CD14-positive monocyte (primary cell): Measurements from ENCODE around the gene ADRM1. TPM values are rescaled to one million over a fixed set of nuclear protein-coding genes. Genes with fewer than 3 reads are reported as not detected.

Experiments
- DNase-seq, 3 donors: peaks; one replicate each; pipeline ENCODE4 v3.0.0-alpha.2; 2011 to 2022
- H2AFZ ChIP-seq: 2 replicates; pipeline ENCODE4 v1.6.0; 2012; ENCODE audit warnings: mild to moderate bottlenecking, low read depth, low read length, inconsistent platforms; ENCODE audit not compliant: insufficient read depth, poor library complexity, severe bottlenecking
- H3K27ac ChIP-seq, 2 donors: 1 replicate in 1 of 2; 2 replicates in 1 of 2; pipeline ENCODE4 v1.5.1; 2012 to 2013; ENCODE audit warnings: low read length in 2 of 2, control low read depth in 1 of 2, inconsistent platforms in 1 of 2, low read depth in 1 of 2, mild to moderate bottlenecking in 1 of 2
- H3K27me3 ChIP-seq, 2 donors: one replicate each; pipeline versions ENCODE4 v1.6.0 to v1.6.1; 2011 to 2013; ENCODE audit warnings: low read length in 2 of 2; ENCODE audit not compliant: control insufficient read depth in 2 of 2, insufficient read depth in 2 of 2
- H3K36me3 ChIP-seq, 2 donors: replicated peaks in 1 of 2; 1 replicate in 1 of 2; 2 replicates in 1 of 2; pipeline versions ENCODE4 v1.5.1 to v1.6.1; 2012 to 2013; ENCODE audit warnings: low read length in 2 of 2, control low read depth in 1 of 2, inconsistent platforms in 1 of 2, mild to moderate bottlenecking in 1 of 2; ENCODE audit not compliant: insufficient read depth in 2 of 2, control insufficient read depth in 1 of 2
- H3K4me1 ChIP-seq, 2 donors: 1 replicate in 1 of 2; 2 replicates in 1 of 2; pipeline versions ENCODE4 v1.5.1 to v1.6.1; 2012 to 2013; ENCODE audit warnings: low read length in 2 of 2, control low read depth in 1 of 2, inconsistent platforms in 1 of 2, mild to moderate bottlenecking in 1 of 2, moderate library complexity in 1 of 2; ENCODE audit not compliant: insufficient read depth in 2 of 2, control insufficient read depth in 1 of 2
- H3K4me2 ChIP-seq: replicated peaks from 2 replicates; pipeline ENCODE3; 2012; ENCODE audit warnings: low read length, moderate library complexity, mild to moderate bottlenecking; ENCODE audit not compliant: poor library complexity, severe bottlenecking; ENCODE audit errors: extremely low read depth
- H3K4me3 ChIP-seq, 3 experiments: fragments of 200-600 bp in 1 of 3; sonication (generic) in 1 of 3; replicated peaks in 1 of 3; 1 replicate in 2 of 3; 2 replicates in 1 of 3; pipeline ENCODE4 v1.5.1; 2011 to 2013; ENCODE audit warnings: low read length in 3 of 3, mild to moderate bottlenecking in 3 of 3, control low read depth in 2 of 3, low read depth in 2 of 3, inconsistent platforms in 1 of 3, moderate library complexity in 1 of 3
- H3K79me2 ChIP-seq: 2 replicates; pipeline ENCODE4 v1.6.0; 2012; ENCODE audit warnings: mild to moderate bottlenecking, control low read depth, inconsistent platforms, low read length, moderate library complexity; ENCODE audit not compliant: insufficient read depth
- H3K9ac ChIP-seq: 2 replicates; pipeline ENCODE4 v1.6.0; 2017; ENCODE audit warnings: low read length, mild to moderate bottlenecking; ENCODE audit not compliant: insufficient read depth, poor library complexity, severe bottlenecking
- H3K9me3 ChIP-seq, 2 donors: replicated peaks in 1 of 2; 1 replicate in 1 of 2; 2 replicates in 1 of 2; pipeline versions ENCODE4 v1.5.1 to v1.6.1; 2012 to 2013; ENCODE audit warnings: low read length in 2 of 2, control low read depth in 1 of 2; ENCODE audit not compliant: control insufficient read depth in 1 of 2, insufficient read depth in 1 of 2
- H4K20me1 ChIP-seq: 2 replicates; pipeline ENCODE4 v1.6.0; 2012; ENCODE audit warnings: mild to moderate bottlenecking, low read length, control low read depth, moderate library complexity; ENCODE audit not compliant: insufficient read depth
- H3K27ac Mint-ChIP-seq, 7 donors: one replicate each; pipeline ENCODE4 v1.8.0; 2020; ENCODE audit warnings: mild to moderate bottlenecking in 7 of 7, mixed read lengths in 7 of 7, moderate library complexity in 6 of 7, inconsistent platforms in 2 of 7
- H3K27me3 Mint-ChIP-seq, 3 donors: one replicate each; pipeline ENCODE4 v1.8.0; 2021 to 2022; ENCODE audit warnings: low read depth in 3 of 3, mild to moderate bottlenecking in 3 of 3, mixed read lengths in 3 of 3, moderate library complexity in 3 of 3, inconsistent platforms in 1 of 3
- H3K36me3 Mint-ChIP-seq, 2 donors: one replicate each; pipeline ENCODE4 v1.8.0; 2020; ENCODE audit warnings: mixed read lengths in 2 of 2, inconsistent platforms in 1 of 2, mild to moderate bottlenecking in 1 of 2
- H3K4me1 Mint-ChIP-seq: one replicate; pipeline ENCODE4 v1.8.0; 2020; ENCODE audit warnings: mild to moderate bottlenecking, mixed read lengths
- H3K4me3 Mint-ChIP-seq, 2 donors: one replicate each; pipeline ENCODE4 v1.8.0; 2020; ENCODE audit warnings: mild to moderate bottlenecking in 2 of 2, mixed read lengths in 2 of 2, moderate library complexity in 1 of 2
- H3K9me3 Mint-ChIP-seq, 7 donors: one replicate each; pipeline ENCODE4 v1.8.0; 2020 to 2022; ENCODE audit warnings: mixed read lengths in 7 of 7, mild to moderate bottlenecking in 6 of 7, moderate library complexity in 6 of 7, inconsistent platforms in 2 of 7
- WGBS: methylation state at CpG from one replicate; pipeline ENCODE4 v1.1.5; 2013; ENCODE audit warnings: missing lambda C conversion rate; ENCODE audit not compliant: insufficient coverage; 5-methylcytosine and 5-hydroxymethylcytosine counted together
- intact Hi-C, 2 donors: fragments of 100-400 bp; cut with micrococcal nuclease; formaldehyde crosslinking; loops; one replicate each; pipeline versions ENCODE4 v1.15.0 to v1.15.1; 2023
- polyA plus RNA-seq, 3 donors: library from polyadenylated mRNA; depleted of rRNA in 1 of 3; unstranded in 2 of 3; stranded (reverse) in 1 of 3; fragments of 300-500 nt in 2 of 3; fragments of >200 nt in 1 of 3; fragmentation: Illumina TruSeq in 2 of 3; gene quantifications; 1 replicate in 2 of 3; 2 replicates in 1 of 3; pipeline ENCODE4 v1.2.3, GENCODE V29; 2012 to 2021
- TF ChIP-seq, protein P1 (sequence below): fragments of 200-600 bp; IDR thresholded peaks from one replicate; pipeline ENCODE4 v1.8.0; 2022; ENCODE audit warnings: antibody characterized with exemption, mild to moderate bottlenecking

Gene ADRM1
- polyA plus RNA-seq, 3 donors = 63.3 to 81.5 (median 72.5) TPM

DNA sequence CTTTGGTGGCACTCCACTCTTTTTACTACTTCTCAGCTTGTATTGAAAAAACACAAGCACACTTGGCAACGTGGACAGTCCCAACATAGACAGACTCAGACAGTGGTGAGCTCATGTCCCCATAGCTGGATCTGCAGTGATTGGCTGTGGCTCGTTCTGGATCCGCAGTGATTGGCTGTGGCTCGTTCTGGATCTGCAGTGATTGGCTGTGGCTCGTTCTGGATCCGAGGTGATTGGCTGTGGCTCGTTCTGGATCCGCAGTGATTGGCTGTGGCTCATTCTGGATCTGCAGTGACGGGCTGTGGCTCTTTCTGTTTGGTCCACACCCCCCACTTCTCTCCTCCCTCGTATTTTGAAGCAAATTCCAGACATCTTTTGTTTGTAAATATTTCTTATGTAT, 36.5 kb upstream of the ADRM1 start:
- Histone ChIP-seq H3K27ac (no peak overlapping the region), H2AFZ (no peak overlapping the region), H3K4me2 (no peak overlapping the region), H3K4me3 (no peak overlapping the region), H3K27me3 (no peaks in the 10 kb centered on the region), H3K9ac (no peak overlapping the region), H4K20me1 (peaks cover 26% of the 10 kb centered on the region), H3K79me2 (no peaks in the 10 kb centered on the region), H3K9me3 (peaks cover 0 to 2% of the 10 kb centered on the region in 2 donors), H3K4me1 (no peaks in the 10 kb centered on the region), H3K36me3 (peaks cover 77 to 89% of the 10 kb centered on the region in 2 donors)
- intact Hi-C loops = no loop called here
- H3K36me3 Mint-ChIP-seq = peaks cover 64 to 85% of the 10 kb centered on the region in 2 donors
- peak in 1 of 3 donors; percentile 14 for DNase-seq
- WGBS = 100% methylated on average over 8 of the region's 10 CpGs
- H3K4me3 Mint-ChIP-seq = no peak overlapping the region
- H3K27ac Mint-ChIP-seq = no peak overlapping the region
- peaks cover 0 to 1% (median 0%) of the 10 kb centered on the region in 3 donors for H3K27me3 Mint-ChIP-seq
- TF ChIP-seq, protein P1, sequence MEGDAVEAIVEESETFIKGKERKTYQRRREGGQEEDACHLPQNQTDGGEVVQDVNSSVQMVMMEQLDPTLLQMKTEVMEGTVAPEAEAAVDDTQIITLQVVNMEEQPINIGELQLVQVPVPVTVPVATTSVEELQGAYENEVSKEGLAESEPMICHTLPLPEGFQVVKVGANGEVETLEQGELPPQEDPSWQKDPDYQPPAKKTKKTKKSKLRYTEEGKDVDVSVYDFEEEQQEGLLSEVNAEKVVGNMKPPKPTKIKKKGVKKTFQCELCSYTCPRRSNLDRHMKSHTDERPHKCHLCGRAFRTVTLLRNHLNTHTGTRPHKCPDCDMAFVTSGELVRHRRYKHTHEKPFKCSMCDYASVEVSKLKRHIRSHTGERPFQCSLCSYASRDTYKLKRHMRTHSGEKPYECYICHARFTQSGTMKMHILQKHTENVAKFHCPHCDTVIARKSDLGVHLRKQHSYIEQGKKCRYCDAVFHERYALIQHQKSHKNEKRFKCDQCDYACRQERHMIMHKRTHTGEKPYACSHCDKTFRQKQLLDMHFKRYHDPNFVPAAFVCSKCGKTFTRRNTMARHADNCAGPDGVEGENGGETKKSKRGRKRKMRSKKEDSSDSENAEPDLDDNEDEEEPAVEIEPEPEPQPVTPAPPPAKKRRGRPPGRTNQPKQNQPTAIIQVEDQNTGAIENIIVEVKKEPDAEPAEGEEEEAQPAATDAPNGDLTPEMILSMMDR = no peak
- no peaks in the 10 kb centered on the region for H3K4me1 Mint-ChIP-seq
- peaks cover 0 to 7% (median 5%) of the 10 kb centered on the region in 7 donors for H3K9me3 Mint-ChIP-seq

GRCh38 chr20:62266851-62267250, 35.9 kb upstream of the ADRM1 start:
- Mint-ChIP-seq H3K4me3 (no peak overlapping the region), H3K4me1 (no peaks in the 10 kb centered on the region), H3K27ac (peak overlapping the region in 1 of 7 donors; percentile 37), H3K9me3 (peaks cover 0 to 7% (median 5%) of the 10 kb centered on the region in 7 donors), H3K27me3 (peaks cover 0 to 3% (median 0%) of the 10 kb centered on the region in 3 donors), H3K36me3 (peaks cover 63 to 85% of the 10 kb centered on the region in 2 donors)
- intact Hi-C loops = no loop called here
- no peaks in the 10 kb centered on the region for H3K79me2 ChIP-seq
- H3K4me3 ChIP-seq = no peak overlapping the region
- 98% methylated on average over 9 of the region's 13 CpGs for WGBS
- H3K4me1 ChIP-seq = no peaks in the 10 kb centered on the region
- TF ChIP-seq, protein P1 = no peak
- no peaks in the 10 kb centered on the region for H3K27me3 ChIP-seq
- no peak for DNase-seq
- H4K20me1 ChIP-seq = peaks cover 29% of the 10 kb centered on the region
- no peak overlapping the region for H3K9ac ChIP-seq
- no peak overlapping the region for H3K4me2 ChIP-seq
- peaks cover 78 to 89% of the 10 kb centered on the region in 2 donors for H3K36me3 ChIP-seq
- no peak overlapping the region for H3K27ac ChIP-seq
- H3K9me3 ChIP-seq = peaks cover 0 to 2% of the 10 kb centered on the region in 2 donors
- H2AFZ ChIP-seq = no peak overlapping the region
